PC-9 (cell line): ENCODE results near the gene CCDC8. TPM values are rescaled to one million over a fixed set of nuclear protein-coding genes. Genes with fewer than 3 reads are reported as not detected.

Experiments
- Bru-seq: library from RNA; stranded (reverse); fragments of 400-500 nt; gene quantifications from one replicate; lab custom pipeline; 2021; lab: Mats Ljungman, UMichigan
- BruChase-seq, 2 experiments: library from RNA; stranded (reverse); fragments of 400-500 nt; gene quantifications; one replicate each; lab custom pipeline; 2021; lab: Mats Ljungman, UMichigan
- BruUV-seq: library from RNA; stranded (reverse); fragments of 400-500 nt; replicated peaks from 2 replicates; lab custom pipeline; 2021; lab: Mats Ljungman, UMichigan
- CTCF ChIA-PET: fragments of 300-600 bp; sonication (Branson Sonifier 250); formaldehyde crosslinking; loops from one replicate; lab custom pipeline; 2022; ENCODE audit warnings: antibody characterized with exemption; lab: Charles Lee
- POLR2A ChIA-PET: fragments of 300-600 bp; sonication (Branson Sonifier 250); formaldehyde crosslinking; loops from one replicate; lab custom pipeline; 2022; ENCODE audit warnings: antibody characterized with exemption; ENCODE audit not compliant: unreplicated experiment; lab: Charles Lee
- DNase-seq, 2 experiments: peaks; one replicate each; pipeline versions ENCODE4 v3.0.0 to v3.0.0-alpha.2; 2015 to 2022; ENCODE audit warnings: mixed read lengths in 1 of 2
- H2AFZ ChIP-seq: fragments of 200-600 bp; sonication (generic); 2 replicates; pipeline ENCODE4 v1.8.1; 2017; ENCODE audit warnings: antibody characterized with exemption
- H3F3A ChIP-seq: fragments of 200-600 bp; sonication (generic); 2 replicates; pipeline ENCODE4 v1.8.1; 2017; ENCODE audit warnings: antibody characterized with exemption, mild to moderate bottlenecking, low read depth; ENCODE audit not compliant: insufficient read depth
- H3K27ac ChIP-seq: fragments of 200-600 bp; sonication (generic); 2 replicates; pipeline ENCODE4 v1.6.1; 2016; ENCODE audit warnings: mixed run types
- H3K27me3 ChIP-seq: fragments of 200-600 bp; sonication (generic); 2 replicates; pipeline ENCODE4 v1.6.1; 2016; ENCODE audit warnings: low read depth, mixed run types; ENCODE audit not compliant: insufficient read depth
- H3K36me3 ChIP-seq: fragments of 200-600 bp; sonication (generic); 2 replicates; pipeline ENCODE4 v1.6.1; 2016; ENCODE audit warnings: low read depth, mixed run types
- H3K4me1 ChIP-seq: fragments of 200-600 bp; sonication (generic); replicated peaks from 2 replicates; pipeline ENCODE4 v1.6.1; 2016; ENCODE audit warnings: mixed run types; ENCODE audit not compliant: insufficient read depth
- H3K4me2 ChIP-seq: fragments of 200-600 bp; sonication (generic); 2 replicates; pipeline ENCODE4 v1.6.1; 2017; ENCODE audit warnings: mixed run types
- H3K4me3 ChIP-seq: fragments of 200-600 bp; sonication (generic); 2 replicates; pipeline ENCODE4 v1.6.1; 2016; ENCODE audit warnings: mixed run types
- H3K79me2 ChIP-seq: fragments of 200-600 bp; sonication (generic); 2 replicates; pipeline ENCODE4 v1.6.1; 2017; ENCODE audit warnings: low read depth, mixed run types
- H3K9me2 ChIP-seq: fragments of 200-600 bp; sonication (generic); 2 replicates; pipeline ENCODE4 v1.8.1; 2017; ENCODE audit warnings: mild to moderate bottlenecking; ENCODE audit not compliant: insufficient read depth
- H3K9me3 ChIP-seq: fragments of 200-600 bp; sonication (generic); 2 replicates; pipeline ENCODE4 v1.8.1; 2016; ENCODE audit warnings: low read depth; ENCODE audit not compliant: insufficient read depth
- H4K20me1 ChIP-seq: fragments of 200-600 bp; sonication (generic); 2 replicates; pipeline ENCODE4 v1.8.1; 2017; ENCODE audit not compliant: insufficient read depth
- EZH2 ChIP-seq: fragments of 200-600 bp; sonication (generic); IDR thresholded peaks from 2 replicates; pipeline ENCODE4 v1.8.0; 2017; ENCODE audit warnings: antibody characterized with exemption, low read depth
- intact Hi-C: fragments of 100-400 bp; cut with micrococcal nuclease; formaldehyde crosslinking; loops from one replicate; pipeline ENCODE4 v1.10.0; 2022; ENCODE audit not compliant: unreplicated experiment
- long read RNA-seq: library from polyadenylated mRNA; stranded (forward); transcript quantifications from one replicate; pipeline ENCODE4 v2.0.0, GENCODE V29; 2022
- total RNA-seq: library from RNA; stranded (reverse); gene quantifications from 2 replicates; pipeline ENCODE4 v1.2.3, GENCODE V29; 2021
- TF ChIP-seq, protein P1 (sequence below): fragments of 200-600 bp; sonication (generic); conservative IDR thresholded peaks from 2 replicates; pipeline ENCODE4 v1.6.1; 2017; ENCODE audit warnings: mixed run types, antibody characterized with exemption, mild to moderate bottlenecking, moderate library complexity

Gene CCDC8
- total RNA-seq (3.9 and 4.2 TPM in 2 replicates), Bru-seq, nascent RNA (percentile 48 among the genes with signal in this experiment), BruChase-seq, experiment 1, labeled RNA remaining after a 2-hour chase (percentile 43 among the genes with signal in this experiment), BruChase-seq, experiment 2, labeled RNA remaining after a 6-hour chase (percentile 38 among the genes with signal in this experiment)
- long read RNA-seq, partial matches to known transcripts: 0 of 1 reads
- long read RNA-seq, other reads (novel, unspliced or antisense): 0 of 1 reads

DNA sequence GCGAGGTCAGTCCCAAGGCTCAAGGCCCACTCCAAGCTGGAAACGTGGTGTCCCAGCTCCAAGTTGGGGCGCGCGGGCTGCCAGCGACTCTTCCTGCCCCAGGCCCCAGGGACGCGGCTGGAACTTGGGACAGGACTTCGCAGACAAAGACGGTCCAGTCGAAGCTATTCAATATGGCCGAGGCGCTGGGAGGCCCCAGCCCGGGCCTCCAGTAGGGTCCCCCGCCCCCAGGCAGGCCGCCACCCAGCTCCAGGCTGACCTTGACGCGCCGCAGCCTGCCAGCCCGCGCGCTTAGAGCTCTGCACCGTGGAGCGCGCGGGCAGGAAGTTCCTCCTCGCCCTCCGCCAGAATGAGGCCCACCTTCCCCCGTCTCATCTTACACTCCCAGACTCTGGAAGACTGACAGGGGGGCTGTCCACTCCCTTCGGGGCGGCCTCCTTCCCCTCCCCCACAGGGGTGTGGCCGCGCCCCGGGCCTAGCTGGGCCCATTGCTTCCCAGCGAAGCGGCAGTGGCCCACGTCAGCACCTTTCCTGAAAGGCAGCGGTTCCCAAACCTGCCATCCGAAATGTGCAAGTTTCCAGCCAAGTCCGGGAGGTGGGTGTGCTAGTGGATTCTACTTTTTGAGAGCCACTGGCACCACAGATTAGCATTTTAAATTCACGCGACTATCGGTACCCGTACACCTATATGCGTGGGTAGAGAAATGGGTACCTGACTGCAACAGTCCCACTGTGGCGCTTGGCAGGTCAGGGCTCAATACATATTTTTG, at the start of gene CCDC8:
CCDC8 (minus strand) TSS at position 303 of the 770 bp plus-strand sequence. CDS start 754 bp downstream, outside the sequence.
- no peak within 1 kb of the TSS for H3K4me2 ChIP-seq
- no peak within 1 kb of the TSS for H3K4me3 ChIP-seq
- intact Hi-C loops: no loop called here
- peak in 1 of 2 experiments; percentile 76 for DNase-seq
- no peak within 1 kb of the TSS for H2AFZ ChIP-seq
- H3K79me2 ChIP-seq: no peaks in the 10 kb centered on the region
- H3F3A ChIP-seq: peaks cover 6% of the 10 kb centered on the region; the same call in 1 of the 2 replicates
- no peak within 1 kb of the TSS for H3K27ac ChIP-seq
- H4K20me1 ChIP-seq: no peaks in the 10 kb centered on the region
- H3K36me3 ChIP-seq: no peaks in the 10 kb centered on the region
- H3K4me1 ChIP-seq: peaks cover 12% of the 10 kb centered on the region; the same call in 1 of the 2 replicates
- BruUV-seq: no TSS peak
- H3K9me3 ChIP-seq: no peaks in the 10 kb centered on the region
- CTCF ChIA-PET: no interaction called here
- peaks cover 32% of the 10 kb centered on the region; the same call in 1 of the 2 replicates for H3K27me3 ChIP-seq
- TF ChIP-seq EZH2: no peak
- TF ChIP-seq, protein P1, sequence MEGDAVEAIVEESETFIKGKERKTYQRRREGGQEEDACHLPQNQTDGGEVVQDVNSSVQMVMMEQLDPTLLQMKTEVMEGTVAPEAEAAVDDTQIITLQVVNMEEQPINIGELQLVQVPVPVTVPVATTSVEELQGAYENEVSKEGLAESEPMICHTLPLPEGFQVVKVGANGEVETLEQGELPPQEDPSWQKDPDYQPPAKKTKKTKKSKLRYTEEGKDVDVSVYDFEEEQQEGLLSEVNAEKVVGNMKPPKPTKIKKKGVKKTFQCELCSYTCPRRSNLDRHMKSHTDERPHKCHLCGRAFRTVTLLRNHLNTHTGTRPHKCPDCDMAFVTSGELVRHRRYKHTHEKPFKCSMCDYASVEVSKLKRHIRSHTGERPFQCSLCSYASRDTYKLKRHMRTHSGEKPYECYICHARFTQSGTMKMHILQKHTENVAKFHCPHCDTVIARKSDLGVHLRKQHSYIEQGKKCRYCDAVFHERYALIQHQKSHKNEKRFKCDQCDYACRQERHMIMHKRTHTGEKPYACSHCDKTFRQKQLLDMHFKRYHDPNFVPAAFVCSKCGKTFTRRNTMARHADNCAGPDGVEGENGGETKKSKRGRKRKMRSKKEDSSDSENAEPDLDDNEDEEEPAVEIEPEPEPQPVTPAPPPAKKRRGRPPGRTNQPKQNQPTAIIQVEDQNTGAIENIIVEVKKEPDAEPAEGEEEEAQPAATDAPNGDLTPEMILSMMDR: no peak
- no peaks in the 10 kb centered on the region for H3K9me2 ChIP-seq
- POLR2A ChIA-PET: interaction anchor here (0.5 to 0.7 kb wide), 3 partner anchors 8 to 389 kb away, joined by 3 to 4 read pairs (median 3); no protein-coding TSS in a partner anchor

DNA sequence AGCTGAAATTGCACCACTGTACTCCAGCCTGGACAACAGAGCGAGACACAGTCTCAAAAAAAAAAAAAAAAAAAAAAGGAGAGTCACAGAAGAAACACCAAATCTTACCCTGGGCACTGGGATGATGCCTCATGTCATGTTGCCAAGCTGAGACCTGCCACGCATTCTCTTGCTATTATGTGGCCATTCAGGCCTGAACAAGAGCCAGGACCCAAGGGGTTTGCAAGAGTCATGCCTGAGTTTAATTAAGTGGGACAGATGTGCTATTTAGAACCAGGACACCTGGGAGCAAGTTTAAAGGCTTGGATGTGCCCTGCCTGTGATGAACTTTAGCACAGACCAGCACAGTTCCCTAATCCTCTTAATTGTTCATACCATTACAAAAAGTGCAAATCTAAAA, 48.2 kb upstream of the CCDC8 start:
- DNase-seq: no peak
- intact Hi-C loops: no loop called here
- no TSS peak for BruUV-seq
- no peak overlapping the region for H2AFZ ChIP-seq
- 0 out of 2 replicates have a peak, but pooled peaks cover 1% of the 10 kb centered on the region for H3K4me1 ChIP-seq
- ChIA-PET CTCF (no interaction called here), POLR2A (no interaction called here)
- H3K79me2 ChIP-seq: no peaks in the 10 kb centered on the region
- no peaks in the 10 kb centered on the region for H3K36me3 ChIP-seq
- H3F3A ChIP-seq: peaks cover 6% of the 10 kb centered on the region; the same call in 1 of the 2 replicates
- no peak for TF ChIP-seq EZH2
- TF ChIP-seq, protein P1: no peak
- no peak overlapping the region for H3K27ac ChIP-seq
- no peaks in the 10 kb centered on the region for H4K20me1 ChIP-seq
- H3K27me3 ChIP-seq: peaks cover 91% of the 10 kb centered on the region
- no peak overlapping the region for H3K4me3 ChIP-seq
- no peak overlapping the region for H3K4me2 ChIP-seq
- no peaks in the 10 kb centered on the region for H3K9me3 ChIP-seq
- no peaks in the 10 kb centered on the region for H3K9me2 ChIP-seq

GRCh38 chr19:46460981-46461380, 47.6 kb upstream of the CCDC8 start:
- intact Hi-C loops: no loop called here
- no peak overlapping the region for H2AFZ ChIP-seq
- no peaks in the 10 kb centered on the region for H3K36me3 ChIP-seq
- no peaks in the 10 kb centered on the region for H3K4me1 ChIP-seq
- no peaks in the 10 kb centered on the region for H3K9me3 ChIP-seq
- CTCF ChIA-PET: no interaction called here
- no TSS peak for BruUV-seq
- H3K4me2 ChIP-seq: no peak overlapping the region
- POLR2A ChIA-PET: no interaction called here
- no peak for TF ChIP-seq EZH2
- TF ChIP-seq, protein P1: no peak
- H3K9me2 ChIP-seq: no peaks in the 10 kb centered on the region
- H3K79me2 ChIP-seq: no peaks in the 10 kb centered on the region
- no peak for DNase-seq
- H3K27ac ChIP-seq: no peak overlapping the region
- peaks cover 91% of the 10 kb centered on the region for H3K27me3 ChIP-seq
- H3F3A ChIP-seq: peaks cover under 1% of the 10 kb centered on the region; the same call in 1 of the 2 replicates
- H4K20me1 ChIP-seq: no peaks in the 10 kb centered on the region
- H3K4me3 ChIP-seq: no peak overlapping the region
